Gastrocnemius medialis (tissue), 4 donors: ENCODE data around the gene EFCAB11.

Experiments
- POLR2A ChIP-seq, 2 donors: fragments of 450-650 bp; IDR thresholded peaks; one replicate each; pipeline ENCODE4 v1.6.1; 2017; ENCODE audit warnings: antibody characterized with exemption in 2 of 2, mild to moderate bottlenecking in 2 of 2, moderate library complexity in 2 of 2
- TF ChIP-seq, protein P1 (sequence below), 5 experiments: fragments of 450-650 bp in 3 of 5; fragments of 200-600 bp in 2 of 5; sonication (generic) in 2 of 5; IDR thresholded peaks in 4 of 5; conservative IDR thresholded peaks in 1 of 5; 1 replicate in 4 of 5; 2 replicates in 1 of 5; pipeline ENCODE4 v1.5.1; 2016 to 2019; ENCODE audit warnings: antibody characterized with exemption in 5 of 5, mild to moderate bottlenecking in 3 of 5, moderate library complexity in 3 of 5

DNA sequence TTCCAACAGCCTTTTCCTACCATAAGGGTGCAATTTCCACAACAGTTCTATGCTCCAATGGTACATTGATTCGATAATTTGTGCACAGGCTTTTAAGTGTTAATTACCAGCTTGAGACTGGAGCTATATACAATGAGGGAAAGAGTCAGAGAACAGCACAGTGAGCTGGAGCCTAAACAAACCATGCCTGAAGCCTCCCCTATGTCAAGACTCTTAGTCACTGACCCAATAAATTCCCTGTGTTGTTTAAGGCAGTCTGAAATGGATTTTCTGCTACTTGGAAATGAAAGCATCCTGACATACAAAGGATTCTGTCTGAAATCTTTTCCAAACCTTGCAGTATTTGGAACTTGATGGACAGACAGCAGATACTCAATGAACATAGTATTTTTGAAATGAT, 149.0 kb downstream of the EFCAB11 start:
- TF ChIP-seq, protein P1, sequence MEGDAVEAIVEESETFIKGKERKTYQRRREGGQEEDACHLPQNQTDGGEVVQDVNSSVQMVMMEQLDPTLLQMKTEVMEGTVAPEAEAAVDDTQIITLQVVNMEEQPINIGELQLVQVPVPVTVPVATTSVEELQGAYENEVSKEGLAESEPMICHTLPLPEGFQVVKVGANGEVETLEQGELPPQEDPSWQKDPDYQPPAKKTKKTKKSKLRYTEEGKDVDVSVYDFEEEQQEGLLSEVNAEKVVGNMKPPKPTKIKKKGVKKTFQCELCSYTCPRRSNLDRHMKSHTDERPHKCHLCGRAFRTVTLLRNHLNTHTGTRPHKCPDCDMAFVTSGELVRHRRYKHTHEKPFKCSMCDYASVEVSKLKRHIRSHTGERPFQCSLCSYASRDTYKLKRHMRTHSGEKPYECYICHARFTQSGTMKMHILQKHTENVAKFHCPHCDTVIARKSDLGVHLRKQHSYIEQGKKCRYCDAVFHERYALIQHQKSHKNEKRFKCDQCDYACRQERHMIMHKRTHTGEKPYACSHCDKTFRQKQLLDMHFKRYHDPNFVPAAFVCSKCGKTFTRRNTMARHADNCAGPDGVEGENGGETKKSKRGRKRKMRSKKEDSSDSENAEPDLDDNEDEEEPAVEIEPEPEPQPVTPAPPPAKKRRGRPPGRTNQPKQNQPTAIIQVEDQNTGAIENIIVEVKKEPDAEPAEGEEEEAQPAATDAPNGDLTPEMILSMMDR (IDR thresholded peaks at IDR 0.05 in 4 of 5, conservative IDR thresholded peaks at IDR 0.05 in 1 of 5): no peak
- no peak for TF ChIP-seq POLR2A (IDR thresholded peaks at IDR 0.05)
